Neural crest cell (in vitro differentiated cells): ENCODE data around the gene PDE8B. TPM values are rescaled to one million over a fixed set of nuclear protein-coding genes. Genes with fewer than 3 reads are reported as not detected.
"Not testable (repeated sequence)": the region's sequence is repeated elsewhere in the genome, so short reads cannot be mapped to it uniquely, and the experiment has no call there.

Source experiments
- DNase-seq: peaks from one replicate; pipeline ENCODE4 v3.0.0; 2021; ENCODE audit warnings: low read depth, mixed read lengths, low spot score
- H3K27ac Mint-ChIP-seq: one replicate; pipeline ENCODE4 v1.8.0; 2021; ENCODE audit warnings: mild to moderate bottlenecking, mixed read lengths; ENCODE audit not compliant: unreplicated experiment
- H3K27me3 Mint-ChIP-seq: 2 replicates; pipeline ENCODE4 v1.8.0; 2021; ENCODE audit warnings: low read depth, mild to moderate bottlenecking, mixed read lengths
- H3K36me3 Mint-ChIP-seq: 2 replicates; pipeline ENCODE4 v1.8.0; 2021; ENCODE audit warnings: low read depth, mild to moderate bottlenecking, mixed read lengths
- H3K4me1 Mint-ChIP-seq: 2 replicates; pipeline ENCODE4 v1.8.0; 2021; ENCODE audit warnings: mixed read lengths
- H3K4me3 Mint-ChIP-seq: one replicate; pipeline ENCODE4 v1.8.0; 2021; ENCODE audit warnings: mild to moderate bottlenecking, mixed read lengths
- H3K9me3 Mint-ChIP-seq: 2 replicates; pipeline ENCODE4 v1.8.0; 2021; ENCODE audit warnings: mixed read lengths
- total RNA-seq: library from RNA; stranded (reverse); gene quantifications from 2 replicates; pipeline ENCODE4 v1.2.1, GENCODE V29; 2021
- TF ChIP-seq, protein P1 (sequence below): fragments of 200-600 bp; sonication (generic); conservative IDR thresholded peaks from 2 replicates; pipeline ENCODE4 v1.5.0; 2021; ENCODE audit warnings: antibody characterized with exemption, mild to moderate bottlenecking

PDE8B gene
- total RNA-seq, 1 donor from 2014 or later = 0.44 TPM

DNA sequence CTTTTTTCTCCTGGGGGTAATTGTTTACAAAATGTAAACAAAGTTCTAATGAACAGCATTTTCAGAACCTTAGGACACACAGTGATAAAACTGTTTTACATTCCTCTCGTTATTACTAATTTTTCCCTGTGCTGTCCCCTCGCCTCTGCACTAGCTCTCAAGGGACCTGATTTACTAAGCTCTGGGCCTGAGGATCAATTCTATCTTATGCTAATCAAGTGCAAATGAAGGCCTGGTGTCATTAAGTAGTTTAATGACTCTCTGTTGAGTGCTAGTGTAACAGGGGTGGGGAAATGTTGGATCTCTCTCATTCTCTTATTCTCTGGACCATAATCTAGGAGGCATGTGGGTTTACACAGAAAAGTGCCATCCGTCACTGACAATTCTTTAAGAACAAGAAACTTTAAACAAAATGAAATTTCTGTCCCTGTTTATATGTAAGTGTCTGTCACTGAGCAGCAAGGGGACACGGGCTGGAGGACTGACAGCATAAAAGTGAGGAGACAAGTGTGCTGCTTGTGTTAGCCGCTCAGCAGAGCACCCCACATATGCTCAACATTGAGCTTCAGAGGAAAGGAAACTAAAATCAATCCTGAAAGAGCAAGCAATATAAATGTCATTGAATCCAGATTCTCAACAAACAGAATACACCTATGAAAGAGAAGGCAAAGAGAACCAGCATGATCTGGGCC lies 166.3 kb downstream of the PDE8B start:
- H3K4me3 Mint-ChIP-seq = no peak overlapping the region

DNA sequence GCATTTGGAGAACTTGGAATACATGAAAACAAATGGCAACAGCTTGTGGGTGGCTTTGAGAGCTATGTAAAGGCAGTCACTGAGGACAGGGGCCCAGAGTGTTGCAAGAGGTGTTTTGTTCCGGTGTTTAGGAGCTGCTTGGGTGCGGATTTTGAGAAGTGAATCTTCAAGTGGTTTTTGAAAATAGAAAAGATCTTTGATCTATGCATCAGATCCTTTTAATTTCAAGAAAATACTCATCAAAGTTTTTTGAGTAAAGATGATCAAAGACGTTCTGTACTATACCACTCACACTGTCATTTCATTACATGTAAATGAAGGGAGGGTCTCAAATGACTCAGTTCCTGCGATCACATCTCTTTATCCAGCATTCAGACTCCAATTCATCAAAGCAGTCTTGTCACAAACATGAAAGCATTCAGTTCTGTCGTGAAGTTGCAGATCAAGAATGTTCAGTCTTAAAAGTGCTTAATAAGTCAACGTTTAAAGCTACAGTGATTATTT lies 169.1 kb downstream of the PDE8B start:
- Mint-ChIP-seq H3K36me3 (no peaks in the 10 kb centered on the region), H3K9me3 (peaks cover 8% of the 10 kb centered on the region), H3K4me1 (peaks cover 4% of the 10 kb centered on the region), H3K27ac (no peak overlapping the region), H3K27me3 (no peaks in the 10 kb centered on the region), H3K4me3 (no peak overlapping the region)
- TF ChIP-seq, protein P1, sequence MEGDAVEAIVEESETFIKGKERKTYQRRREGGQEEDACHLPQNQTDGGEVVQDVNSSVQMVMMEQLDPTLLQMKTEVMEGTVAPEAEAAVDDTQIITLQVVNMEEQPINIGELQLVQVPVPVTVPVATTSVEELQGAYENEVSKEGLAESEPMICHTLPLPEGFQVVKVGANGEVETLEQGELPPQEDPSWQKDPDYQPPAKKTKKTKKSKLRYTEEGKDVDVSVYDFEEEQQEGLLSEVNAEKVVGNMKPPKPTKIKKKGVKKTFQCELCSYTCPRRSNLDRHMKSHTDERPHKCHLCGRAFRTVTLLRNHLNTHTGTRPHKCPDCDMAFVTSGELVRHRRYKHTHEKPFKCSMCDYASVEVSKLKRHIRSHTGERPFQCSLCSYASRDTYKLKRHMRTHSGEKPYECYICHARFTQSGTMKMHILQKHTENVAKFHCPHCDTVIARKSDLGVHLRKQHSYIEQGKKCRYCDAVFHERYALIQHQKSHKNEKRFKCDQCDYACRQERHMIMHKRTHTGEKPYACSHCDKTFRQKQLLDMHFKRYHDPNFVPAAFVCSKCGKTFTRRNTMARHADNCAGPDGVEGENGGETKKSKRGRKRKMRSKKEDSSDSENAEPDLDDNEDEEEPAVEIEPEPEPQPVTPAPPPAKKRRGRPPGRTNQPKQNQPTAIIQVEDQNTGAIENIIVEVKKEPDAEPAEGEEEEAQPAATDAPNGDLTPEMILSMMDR = no peak
- no peak for DNase-seq

More for the DNA sequence above, 166.3 kb downstream of the PDE8B start:
- H3K36me3 Mint-ChIP-seq = no peaks in the 10 kb centered on the region
- H3K4me1 Mint-ChIP-seq = peaks cover 4% of the 10 kb centered on the region
- H3K9me3 Mint-ChIP-seq = no peaks in the 10 kb centered on the region
- TF ChIP-seq, protein P1 = no peak
- no peaks in the 10 kb centered on the region for H3K27me3 Mint-ChIP-seq
- DNase-seq = no peak
- no peak overlapping the region for H3K27ac Mint-ChIP-seq

DNA sequence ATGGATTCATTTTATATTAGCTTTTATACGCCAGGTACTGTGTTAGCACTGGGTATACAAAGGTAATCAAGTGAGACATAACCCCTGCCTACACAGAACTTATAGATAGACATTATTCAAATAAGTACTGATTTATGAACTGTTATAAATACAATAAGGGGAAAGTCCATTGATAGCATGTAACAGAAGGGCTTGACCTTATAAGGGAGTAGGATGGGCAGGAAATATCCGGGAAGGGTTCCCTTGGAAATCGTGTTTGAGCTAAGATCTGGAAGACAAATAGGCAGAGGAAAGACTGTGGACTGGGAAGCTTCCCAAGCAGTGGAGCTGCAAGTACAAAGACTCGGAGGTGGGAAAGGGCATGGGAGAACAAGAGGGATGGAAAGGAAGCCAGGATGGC lies 170.2 kb downstream of the PDE8B start:
- Mint-ChIP-seq H3K27me3 (no peaks in the 10 kb centered on the region), H3K4me1 (peaks cover 4% of the 10 kb centered on the region), H3K27ac (no peak overlapping the region), H3K4me3 (no peak overlapping the region), H3K9me3 (peaks cover 8% of the 10 kb centered on the region), H3K36me3 (no peaks in the 10 kb centered on the region)
- TF ChIP-seq, protein P1 = no peak
- no peak for DNase-seq

DNA sequence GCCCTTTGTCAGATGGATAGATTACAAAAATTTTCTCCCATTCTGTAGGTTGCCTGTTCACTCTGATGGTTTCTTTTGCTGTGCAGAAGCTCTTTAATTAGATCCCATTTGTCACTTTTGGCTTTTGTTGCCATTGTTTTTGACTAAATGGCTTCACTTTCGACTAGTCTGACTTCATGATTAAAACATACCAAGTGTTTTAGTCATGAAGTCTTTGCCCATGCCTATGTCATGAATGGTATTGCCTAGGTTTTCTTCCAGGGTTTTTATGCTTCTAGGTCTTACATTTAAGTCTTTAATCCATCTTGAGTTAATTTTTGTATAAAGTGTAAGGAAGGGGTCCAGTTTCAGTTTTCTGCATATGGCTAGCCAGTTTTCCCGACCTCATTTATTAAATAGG lies 172.9 kb downstream of the PDE8B start:
- H3K27me3 Mint-ChIP-seq, H3K36me3 Mint-ChIP-seq, DNase-seq, H3K27ac Mint-ChIP-seq, H3K4me1 Mint-ChIP-seq, H3K4me3 Mint-ChIP-seq: not testable (repeated sequence)
- peaks cover 12% of the 10 kb centered on the region for H3K9me3 Mint-ChIP-seq

DNA sequence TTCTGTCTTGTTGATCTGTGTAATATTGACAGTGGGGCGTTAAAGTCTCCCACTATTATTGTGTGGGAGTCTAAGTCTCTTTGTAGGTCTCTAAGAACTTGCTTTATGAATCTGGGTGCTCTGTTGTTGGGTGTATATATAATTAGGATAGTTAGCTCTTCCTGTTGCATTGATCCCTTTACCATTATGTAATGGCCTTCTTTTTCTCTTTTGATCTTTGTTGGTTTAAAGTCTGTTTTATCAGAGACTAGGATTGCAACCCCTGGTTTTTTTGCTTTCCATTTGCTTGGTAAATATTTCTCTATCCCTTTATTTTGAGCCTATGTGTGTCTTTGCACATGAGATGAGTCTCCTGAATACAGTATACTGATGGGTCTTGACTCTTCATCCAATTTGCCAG lies 175.9 kb downstream of the PDE8B start:
- not testable (repeated sequence) for H3K27ac Mint-ChIP-seq, DNase-seq, H3K36me3 Mint-ChIP-seq, H3K4me1 Mint-ChIP-seq, H3K27me3 Mint-ChIP-seq, H3K4me3 Mint-ChIP-seq
- peaks cover 12% of the 10 kb centered on the region for H3K9me3 Mint-ChIP-seq

DNA sequence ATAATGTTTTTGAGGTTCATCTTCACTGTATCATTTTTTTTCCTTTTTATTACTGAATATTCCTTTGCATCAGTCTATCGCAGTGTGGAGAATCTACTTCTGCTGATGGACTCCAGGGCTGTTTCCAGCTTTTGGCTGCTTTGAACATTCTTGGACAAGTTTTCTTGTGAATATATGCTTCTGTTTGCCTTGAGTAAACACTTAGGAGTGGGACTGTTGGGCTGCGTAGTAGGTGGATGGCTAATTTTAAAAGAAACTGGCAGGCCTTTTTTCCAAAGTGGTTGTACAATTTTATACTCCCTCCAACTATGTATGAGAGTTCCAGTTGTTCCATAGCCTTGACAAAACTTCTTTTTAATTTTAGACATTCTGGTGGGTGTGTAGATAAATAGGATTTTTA lies 179.3 kb downstream of the PDE8B start:
- TF ChIP-seq, protein P1 = no peak
- no peak for DNase-seq
- Mint-ChIP-seq H3K4me1 (no peaks in the 10 kb centered on the region), H3K27me3 (no peaks in the 10 kb centered on the region), H3K27ac (no peak overlapping the region), H3K4me3 (no peak overlapping the region), H3K9me3 (peaks cover 4% of the 10 kb centered on the region), H3K36me3 (peaks cover 4% of the 10 kb centered on the region)
